ENCODE measurements around the gene FAM13B.
"Not testable (repeated sequence)": the region's sequence is repeated elsewhere in the genome, so short reads cannot be mapped to it uniquely, and the experiment has no call there.

FAM13B gene

GRCh38 chr5:138067945-138068344 lies 35.1 kb upstream of the FAM13B start:
- ChIA-PET CTCF (interaction anchor here (0.9 to 11.0 kb wide), 20 partner anchors 7 to 438 kb away, joined by 3 to 444 read pairs (median 9); partner anchors contain the start of gene FAM13B), POLR2A (no interaction called here)
- TF ChIP-seq CTCF (IDR thresholded peaks at IDR 0.05; ENCODE audit: insufficient read depth, low read length, missing control alignments) = no peak
- H3K4me3 ChIP-seq (ENCODE audit: low read depth, low read length) = no peak overlapping the region
- no peak for DNase-seq (ENCODE audit: low read depth, low spot score)

- no peak for DNase-seq (ENCODE audit: low read depth, low spot score)
- H3K4me3 ChIP-seq (ENCODE audit: low read depth, low read length) = no peak overlapping the region
- ChIA-PET POLR2A (no interaction called here), CTCF (interaction anchor here (0.8 to 11.0 kb wide), 9 partner anchors 13 to 435 kb away, joined by 3 to 444 read pairs (median 4); partner anchors contain the start of gene FAM13B)
- TF ChIP-seq CTCF (IDR thresholded peaks at IDR 0.05; ENCODE audit: insufficient read depth, low read length, missing control alignments) = peak; percentile 22
Observed at GRCh38 chr5:138065102-138065501, 32.2 kb upstream of the FAM13B start.

GRCh38 chr5:138064526-138064925 lies 31.6 kb upstream of the FAM13B start:
- DNase-seq (ENCODE audit: low read depth, low spot score) = no peak
- ChIA-PET POLR2A (no interaction called here), CTCF (interaction anchor here (0.8 to 11.0 kb wide), 10 partner anchors 11 to 435 kb away, joined by 3 to 444 read pairs (median 4); partner anchors contain the start of gene FAM13B)
- TF ChIP-seq CTCF (IDR thresholded peaks at IDR 0.05; ENCODE audit: insufficient read depth, low read length, missing control alignments) = no peak
- no peak overlapping the region for H3K4me3 ChIP-seq (ENCODE audit: low read depth, low read length)

GRCh38 chr5:138054847-138055558 lies 22.1 kb upstream of the FAM13B start:
- H3K4me3 ChIP-seq (ENCODE audit: low read depth, low read length) = no peak overlapping the region
- ChIA-PET POLR2A (no interaction called here), CTCF (interaction anchor here (0.9 to 3.1 kb wide), 5 partner anchors 9 to 22 kb away, joined by 4 to 25 read pairs (median 5); no protein-coding TSS in a partner anchor)
- TF ChIP-seq CTCF (IDR thresholded peaks at IDR 0.05; ENCODE audit: insufficient read depth, low read length, missing control alignments) = no peak
- DNase-seq (ENCODE audit: low read depth, low spot score) = no peak

- no peak for TF ChIP-seq CTCF (IDR thresholded peaks at IDR 0.05; ENCODE audit: insufficient read depth, low read length, missing control alignments)
- ChIA-PET POLR2A (no interaction called here), CTCF (interaction anchor here (1.4 to 3.1 kb wide), 4 partner anchors 10 to 23 kb away, joined by 4 to 25 read pairs (median 12); no protein-coding TSS in a partner anchor)
- H3K4me3 ChIP-seq (ENCODE audit: low read depth, low read length) = no peak overlapping the region
- no peak for DNase-seq (ENCODE audit: low read depth, low spot score)
Observed at GRCh38 chr5:138054206-138054605, 21.3 kb upstream of the FAM13B start.

GRCh38 chr5:138053554-138053953 lies 20.7 kb upstream of the FAM13B start:
- no peak overlapping the region for H3K4me3 ChIP-seq (ENCODE audit: low read depth, low read length)
- no peak for TF ChIP-seq CTCF (IDR thresholded peaks at IDR 0.05; ENCODE audit: insufficient read depth, low read length, missing control alignments)
- ChIA-PET CTCF (interaction anchor here (1.8 to 2.4 kb wide), 2 partner anchors 10 to 18 kb away, joined by 4 to 21 read pairs; no protein-coding TSS in a partner anchor), POLR2A (no interaction called here)
- DNase-seq (ENCODE audit: low read depth, low spot score) = no peak

GRCh38 chr5:138052718-138053117 lies 19.8 kb upstream of the FAM13B start:
- POLR2A ChIA-PET; DNase-seq (ENCODE audit: low read depth, low spot score); H3K4me3 ChIP-seq (ENCODE audit: low read depth, low read length): not testable (repeated sequence)
- CTCF ChIA-PET = interaction anchor here (0.6 to 2.4 kb wide), 4 partner anchors 16 to 82 kb away, joined by 5 to 21 read pairs (median 6); no protein-coding TSS in a partner anchor
